SK-N-SH (cell line): ENCODE measurements around the gene FAM107A. TPM values are rescaled to one million over a fixed set of nuclear protein-coding genes. Genes with fewer than 3 reads are reported as not detected.

Source experiments
- CTCF ChIA-PET: fragments of 300-600, 350-600 bp; formaldehyde crosslinking; extraction: SDS; loops from one replicate; lab custom pipeline; 2021; lab: Yijun Ruan, JAX
- POLR2A ChIA-PET: fragments of 350-600 bp; sonication (Branson Sonifier 250); formaldehyde crosslinking; extraction: SDS; loops from one replicate; lab custom pipeline; 2020; ENCODE audit warnings: antibody characterized with exemption, inconsistent platforms; lab: Yijun Ruan, JAX
- DNase-seq: peaks from one replicate; pipeline ENCODE4 v3.0.0; 2012
- H2AFZ ChIP-seq: fragments of 200-600 bp; sonication (generic); 2 replicates; pipeline ENCODE4 v1.8.1; 2016; ENCODE audit warnings: antibody characterized with exemption, mild to moderate bottlenecking, low read depth
- H3F3A ChIP-seq: fragments of 200-600 bp; sonication (generic); replicated peaks from 2 replicates; pipeline ENCODE3; 2016; ENCODE audit warnings: antibody characterized with exemption, mild to moderate bottlenecking; ENCODE audit not compliant: insufficient read depth
- H3K27ac ChIP-seq, 2 experiments: fragments of 200-500 bp in 1 of 2; fragments of 200-600 bp in 1 of 2; sonication (Bioruptor generic) in 1 of 2; sonication (generic), shearing (Covaris generic) in 1 of 2; 2 replicates each; pipeline versions ENCODE4 v1.5.1 to v1.6.1; 2014 to 2016; ENCODE audit warnings: low read depth in 2 of 2, inconsistent platforms in 1 of 2, low read length in 1 of 2, mild to moderate bottlenecking in 1 of 2, mixed read lengths in 1 of 2
- H3K27me3 ChIP-seq: fragments of 200-600 bp; sonication (generic), shearing (Covaris generic); 2 replicates; pipeline ENCODE4 v1.6.1; 2016; ENCODE audit warnings: mixed run types; ENCODE audit not compliant: insufficient read depth
- H3K36me3 ChIP-seq, 2 experiments: fragments of 200-500 bp in 1 of 2; fragments of 200-600 bp in 1 of 2; sonication (Bioruptor generic) in 1 of 2; sonication (generic) in 1 of 2; replicated peaks in 1 of 2; 2 replicates each; pipeline versions ENCODE3 to v1.5.1; 2014 to 2016; ENCODE audit warnings: low read length in 1 of 2, mild to moderate bottlenecking in 1 of 2; ENCODE audit not compliant: insufficient read depth in 2 of 2, control insufficient read depth in 1 of 2
- H3K4me1 ChIP-seq, 2 experiments: fragments of 200-500 bp in 1 of 2; fragments of 200-600 bp in 1 of 2; sonication (Bioruptor generic) in 1 of 2; sonication (generic), shearing (Covaris generic) in 1 of 2; 2 replicates each; pipeline versions ENCODE4 v1.5.1 to v1.6.1; 2014 to 2016; ENCODE audit warnings: low read depth in 1 of 2, low read length in 1 of 2, mixed run types in 1 of 2; ENCODE audit not compliant: insufficient read depth in 2 of 2, control insufficient read depth in 1 of 2
- H3K4me2 ChIP-seq: fragments of 200-600 bp; sonication (generic), shearing (Covaris generic); 2 replicates; pipeline ENCODE4 v1.6.1; 2017; ENCODE audit warnings: mixed run types
- H3K4me3 ChIP-seq, 2 experiments: fragments of 200-500 bp in 1 of 2; fragments of 200-600 bp in 1 of 2; sonication (Bioruptor generic) in 1 of 2; sonication (generic), shearing (Covaris generic) in 1 of 2; 2 replicates each; pipeline versions ENCODE4 v1.5.1 to v1.8.1; 2014 to 2016; ENCODE audit warnings: low read depth in 2 of 2, inconsistent platforms in 1 of 2, low read length in 1 of 2, mild to moderate bottlenecking in 1 of 2, mixed read lengths in 1 of 2, moderate library complexity in 1 of 2
- H3K79me2 ChIP-seq: fragments of 200-600 bp; sonication (generic); 2 replicates; pipeline ENCODE4 v1.8.1; 2017; ENCODE audit warnings: mild to moderate bottlenecking; ENCODE audit not compliant: insufficient read depth
- H3K9ac ChIP-seq: fragments of 200-600 bp; sonication (generic); 2 replicates; pipeline ENCODE4 v1.6.1; 2017; ENCODE audit warnings: mixed run types
- H3K9me2 ChIP-seq: fragments of 200-600 bp; sonication (generic); 2 replicates; pipeline ENCODE4 v1.6.1; 2017; ENCODE audit warnings: mixed run types
- H3K9me3 ChIP-seq: fragments of 200-600 bp; sonication (generic); 2 replicates; pipeline ENCODE4 v1.6.1; 2017; ENCODE audit warnings: mixed run types, mild to moderate bottlenecking, moderate library complexity
- H4K20me1 ChIP-seq: fragments of 200-600 bp; sonication (generic); 2 replicates; pipeline ENCODE4 v1.6.1; 2017; ENCODE audit warnings: mild to moderate bottlenecking, mixed run types; ENCODE audit not compliant: insufficient read depth
- CHD2 ChIP-seq: fragments of 150-350 bp; IDR thresholded peaks from 2 replicates; pipeline ENCODE4 v1.6.1; 2018; ENCODE audit warnings: low read length; ENCODE audit not compliant: partially characterized antibody
- CTCF ChIP-seq: fragments of 200-600 bp; sonication (generic); IDR thresholded peaks from 2 replicates; pipeline ENCODE4 v1.6.1; 2017; ENCODE audit warnings: antibody characterized with exemption, mild to moderate bottlenecking, moderate library complexity
- FOSL2 ChIP-seq: IDR thresholded peaks from 2 replicates; pipeline ENCODE4 v1.4.0; 2012; ENCODE audit warnings: low read depth, mild to moderate bottlenecking, moderate library complexity, borderline replicate concordance
- JUND ChIP-seq: IDR thresholded peaks from 2 replicates; pipeline ENCODE4 v1.4.0; 2012
- NFIC ChIP-seq: IDR thresholded peaks from 2 replicates; pipeline ENCODE4 v1.4.0; 2012; ENCODE audit warnings: borderline replicate concordance
- NRF1 ChIP-seq: IDR thresholded peaks from 2 replicates; pipeline ENCODE4 v1.6.1; 2012; ENCODE audit warnings: low read depth, mild to moderate bottlenecking, low read length
- POLR2AphosphoS5 ChIP-seq: IDR thresholded peaks from 2 replicates; pipeline ENCODE4 v1.6.1; 2012; ENCODE audit warnings: low read depth, low read length
- RAD21 ChIP-seq: IDR thresholded peaks from 2 replicates; pipeline ENCODE4 v1.6.1; 2012; ENCODE audit warnings: mild to moderate bottlenecking, low read length
- REST ChIP-seq: IDR thresholded peaks from 2 replicates; pipeline ENCODE4 v1.6.1; 2012; ENCODE audit warnings: mild to moderate bottlenecking, low read depth, low read length, moderate library complexity
- TEAD4 ChIP-seq: IDR thresholded peaks from 2 replicates; pipeline ENCODE4 v1.4.0; 2012; ENCODE audit warnings: mild to moderate bottlenecking, borderline replicate concordance; ENCODE audit not compliant: insufficient read depth
- WGBS: methylation state at CpG from one replicate; pipeline ENCODE4 v1.1.6; 2017; ENCODE audit warnings: low lambda C conversion rate; 5-methylcytosine and 5-hydroxymethylcytosine counted together
- polyA plus RNA-seq, 3 experiments: library from polyadenylated mRNA; depleted of rRNA; stranded (reverse); fragments of >200 nt; gene quantifications; 2 replicates each; pipeline ENCODE4 v1.2.3, GENCODE V29; 2012
- TF ChIP-seq, protein P1 (sequence below): fragments of 150-350 bp; IDR thresholded peaks from 2 replicates; pipeline ENCODE4 v1.6.1; 2016; ENCODE audit warnings: mild to moderate bottlenecking, low read depth, low read length
- TF ChIP-seq, protein P2 (sequence below): fragments of 150-350 bp; IDR thresholded peaks from 2 replicates; pipeline ENCODE4 v1.6.1; 2017; ENCODE audit warnings: antibody characterized with exemption, low read length, low read depth, borderline replicate concordance
- TF ChIP-seq, protein P3 (sequence below): IDR thresholded peaks from 2 replicates; pipeline ENCODE4 v1.4.0; 2012; ENCODE audit warnings: low read depth

Gene FAM107A, protein sequence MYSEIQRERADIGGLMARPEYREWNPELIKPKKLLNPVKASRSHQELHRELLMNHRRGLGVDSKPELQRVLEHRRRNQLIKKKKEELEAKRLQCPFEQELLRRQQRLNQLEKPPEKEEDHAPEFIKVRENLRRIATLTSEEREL
- polyA plus RNA-seq (2012; rRNA removed) = 0.02 TPM in 1 of 2 replicates, not detected in the other
- 0.01 and 0.04 TPM in 2 replicates for polyA plus RNA-seq (2012; cell fraction: cytosol; rRNA removed)
- polyA plus RNA-seq (2012; cell fraction: nucleus; rRNA removed) = 0.02 and 0.04 TPM in 2 replicates

DNA sequence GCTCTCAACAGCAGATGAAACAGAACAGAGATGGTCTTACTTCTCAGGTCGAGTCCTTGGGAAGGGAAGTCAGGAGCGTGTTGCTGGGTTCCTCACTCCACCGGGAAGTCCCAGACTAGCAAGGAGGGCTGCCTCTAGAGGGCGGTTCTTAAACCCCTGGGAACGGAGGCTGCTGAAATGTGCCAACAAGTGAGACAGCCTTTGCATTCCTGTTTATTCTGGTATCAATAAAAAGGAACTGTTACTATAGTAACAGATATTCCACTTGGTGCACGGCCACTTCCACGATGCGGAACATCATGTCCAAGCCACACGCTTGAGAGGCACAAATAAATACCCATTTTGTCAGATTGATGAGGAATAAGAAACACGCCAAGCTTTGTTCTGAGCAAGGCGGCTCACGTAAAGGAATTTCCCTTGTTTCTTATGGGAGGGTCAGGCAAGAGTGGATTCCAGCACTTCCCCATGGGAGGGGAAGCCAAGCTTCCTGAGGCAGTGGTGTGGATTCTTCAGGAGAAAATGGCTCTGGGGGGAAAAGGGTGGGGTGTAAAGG lies at the start of gene FAM107A:
Gene FAM107A, minus strand, starts transcription at position 123 of the 553 bp plus-strand sequence. CDS start 7,531 bp downstream, outside the sequence.
- H3K4me3 ChIP-seq = no peak within 1 kb of the TSS
- no peak for DNase-seq
- CTCF ChIA-PET = interaction anchor here (3.1 to 17.3 kb wide), 2 partner anchors 8 to 51 kb away, joined by 13 to 446 read pairs; no protein-coding TSS in a partner anchor

GRCh38 chr3:58625196-58625824 lies 48.1 kb upstream of the FAM107A start:
- Histone ChIP-seq H3K9ac (no peak overlapping the region), H2AFZ (no peak overlapping the region), H3K79me2 (no peaks in the 10 kb centered on the region), H3K9me2 (no peaks in the 10 kb centered on the region), H3K4me3 (no peak overlapping the region), H3K4me2 (no peak overlapping the region), H3K4me1 (peaks cover 24 to 34% of the 10 kb centered on the region in 2 experiments; a peak in 3 of 4 replicates), H3F3A (peaks cover 18% of the 10 kb centered on the region), H3K27ac (no peak overlapping the region), H3K27me3 (no peaks in the 10 kb centered on the region), H3K36me3 (no peaks in the 10 kb centered on the region), H4K20me1 (no peaks in the 10 kb centered on the region), H3K9me3 (no peaks in the 10 kb centered on the region)
- DNase-seq = no peak
- TF ChIP-seq NFIC = no peak
- no peak for TF ChIP-seq CTCF
- TF ChIP-seq JUND = no peak
- TF ChIP-seq FOSL2 = no peak
- TF ChIP-seq RAD21 = no peak
- no peak for TF ChIP-seq REST
- 91% methylated on average over 9 of the region's 9 CpGs for WGBS
- CTCF ChIA-PET = interaction anchor here (1.6 to 16.4 kb wide), 3 partner anchors 40 to 133 kb away, joined by 4 to 446 read pairs (median 7); partner anchors contain the start of genes FAM107A and KCTD6
- POLR2A ChIA-PET = no interaction called here

More for the DNA sequence above, at the start of gene FAM107A:
- Histone ChIP-seq H3K36me3 (no peaks in the 10 kb centered on the region), H3K9me3 (no peaks in the 10 kb centered on the region), H3K9me2 (no peaks in the 10 kb centered on the region), H2AFZ (no peak within 1 kb of the TSS), H3K4me1 (peaks cover 0 to 21% of the 10 kb centered on the region in 2 experiments; a peak in 2 of 4 replicates), H3K79me2 (no peaks in the 10 kb centered on the region), H4K20me1 (no peaks in the 10 kb centered on the region), H3F3A (no peaks in the 10 kb centered on the region), H3K4me2 (no peak within 1 kb of the TSS), H3K9ac (no peak within 1 kb of the TSS), H3K27ac (no peak within 1 kb of the TSS; a peak in 1 of 4 replicates), H3K27me3 (no peaks in the 10 kb centered on the region)
- POLR2A ChIA-PET = no interaction called here
- TF ChIP-seq NFIC = no peak
- no peak for TF ChIP-seq POLR2AphosphoS5
- TF ChIP-seq, protein P1, sequence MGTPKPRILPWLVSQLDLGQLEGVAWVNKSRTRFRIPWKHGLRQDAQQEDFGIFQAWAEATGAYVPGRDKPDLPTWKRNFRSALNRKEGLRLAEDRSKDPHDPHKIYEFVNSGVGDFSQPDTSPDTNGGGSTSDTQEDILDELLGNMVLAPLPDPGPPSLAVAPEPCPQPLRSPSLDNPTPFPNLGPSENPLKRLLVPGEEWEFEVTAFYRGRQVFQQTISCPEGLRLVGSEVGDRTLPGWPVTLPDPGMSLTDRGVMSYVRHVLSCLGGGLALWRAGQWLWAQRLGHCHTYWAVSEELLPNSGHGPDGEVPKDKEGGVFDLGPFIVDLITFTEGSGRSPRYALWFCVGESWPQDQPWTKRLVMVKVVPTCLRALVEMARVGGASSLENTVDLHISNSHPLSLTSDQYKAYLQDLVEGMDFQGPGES = no peak
- TF ChIP-seq, protein P2, sequence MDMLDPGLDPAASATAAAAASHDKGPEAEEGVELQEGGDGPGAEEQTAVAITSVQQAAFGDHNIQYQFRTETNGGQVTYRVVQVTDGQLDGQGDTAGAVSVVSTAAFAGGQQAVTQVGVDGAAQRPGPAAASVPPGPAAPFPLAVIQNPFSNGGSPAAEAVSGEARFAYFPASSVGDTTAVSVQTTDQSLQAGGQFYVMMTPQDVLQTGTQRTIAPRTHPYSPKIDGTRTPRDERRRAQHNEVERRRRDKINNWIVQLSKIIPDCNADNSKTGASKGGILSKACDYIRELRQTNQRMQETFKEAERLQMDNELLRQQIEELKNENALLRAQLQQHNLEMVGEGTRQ = no peak
- TF ChIP-seq NRF1 = no peak
- TF ChIP-seq, protein P3, sequence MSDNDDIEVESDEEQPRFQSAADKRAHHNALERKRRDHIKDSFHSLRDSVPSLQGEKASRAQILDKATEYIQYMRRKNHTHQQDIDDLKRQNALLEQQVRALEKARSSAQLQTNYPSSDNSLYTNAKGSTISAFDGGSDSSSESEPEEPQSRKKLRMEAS = no peak
- TF ChIP-seq TEAD4 = no peak
- TF ChIP-seq CHD2 = no peak
- no peak for TF ChIP-seq RAD21
- WGBS = 73% methylated on average over 12 of the region's 12 CpGs
